Measurements from ENCODE around the gene MST1. TPM values are rescaled to one million over a fixed set of nuclear protein-coding genes. Genes with fewer than 3 reads are reported as not detected.

MST1 gene
- total RNA-seq, 1 donor from 2014 or later: 50.7 TPM

GRCh38 chr3:49652218-49652902 lies 36.9 kb downstream of the MST1 start:
- no peaks in the 10 kb centered on the region for H3K27me3 Mint-ChIP-seq
- H3K36me3 Mint-ChIP-seq: no peaks in the 10 kb centered on the region
- no peak overlapping the region for H3K27ac Mint-ChIP-seq
- no peak for DNase-seq (ENCODE audit: extremely low spot score, unreplicated experiment)
- no peaks in the 10 kb centered on the region for H3K9me3 Mint-ChIP-seq
- H3K4me3 Mint-ChIP-seq: no peak overlapping the region
- TF ChIP-seq, protein P1, sequence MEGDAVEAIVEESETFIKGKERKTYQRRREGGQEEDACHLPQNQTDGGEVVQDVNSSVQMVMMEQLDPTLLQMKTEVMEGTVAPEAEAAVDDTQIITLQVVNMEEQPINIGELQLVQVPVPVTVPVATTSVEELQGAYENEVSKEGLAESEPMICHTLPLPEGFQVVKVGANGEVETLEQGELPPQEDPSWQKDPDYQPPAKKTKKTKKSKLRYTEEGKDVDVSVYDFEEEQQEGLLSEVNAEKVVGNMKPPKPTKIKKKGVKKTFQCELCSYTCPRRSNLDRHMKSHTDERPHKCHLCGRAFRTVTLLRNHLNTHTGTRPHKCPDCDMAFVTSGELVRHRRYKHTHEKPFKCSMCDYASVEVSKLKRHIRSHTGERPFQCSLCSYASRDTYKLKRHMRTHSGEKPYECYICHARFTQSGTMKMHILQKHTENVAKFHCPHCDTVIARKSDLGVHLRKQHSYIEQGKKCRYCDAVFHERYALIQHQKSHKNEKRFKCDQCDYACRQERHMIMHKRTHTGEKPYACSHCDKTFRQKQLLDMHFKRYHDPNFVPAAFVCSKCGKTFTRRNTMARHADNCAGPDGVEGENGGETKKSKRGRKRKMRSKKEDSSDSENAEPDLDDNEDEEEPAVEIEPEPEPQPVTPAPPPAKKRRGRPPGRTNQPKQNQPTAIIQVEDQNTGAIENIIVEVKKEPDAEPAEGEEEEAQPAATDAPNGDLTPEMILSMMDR (conservative IDR thresholded peaks at IDR 0.05): no peak
- H3K4me1 Mint-ChIP-seq (ENCODE audit: unreplicated experiment): peaks cover 5% of the 10 kb centered on the region

- no peaks in the 10 kb centered on the region for H3K36me3 Mint-ChIP-seq
- no peak overlapping the region for H3K27ac Mint-ChIP-seq
- no peaks in the 10 kb centered on the region for H3K27me3 Mint-ChIP-seq
- no peak overlapping the region for H3K4me3 Mint-ChIP-seq
- no peak for DNase-seq (ENCODE audit: extremely low spot score, unreplicated experiment)
- no peaks in the 10 kb centered on the region for H3K9me3 Mint-ChIP-seq
- TF ChIP-seq, protein P1 (conservative IDR thresholded peaks at IDR 0.05): no peak
- peaks cover 5% of the 10 kb centered on the region for H3K4me1 Mint-ChIP-seq (ENCODE audit: unreplicated experiment)
These were observed 38.6 kb downstream of the MST1 start for GRCh38 chr3:49650637-49651036.

GRCh38 chr3:49650177-49650576 lies 39.1 kb downstream of the MST1 start:
- no peak for DNase-seq (ENCODE audit: extremely low spot score, unreplicated experiment)
- Mint-ChIP-seq H3K27me3 (no peaks in the 10 kb centered on the region), H3K4me1 (ENCODE audit: unreplicated experiment) (peaks cover 5% of the 10 kb centered on the region), H3K27ac (no peak overlapping the region), H3K36me3 (no peaks in the 10 kb centered on the region), H3K9me3 (no peaks in the 10 kb centered on the region), H3K4me3 (no peak overlapping the region)
- TF ChIP-seq, protein P1 (conservative IDR thresholded peaks at IDR 0.05): no peak

DNA sequence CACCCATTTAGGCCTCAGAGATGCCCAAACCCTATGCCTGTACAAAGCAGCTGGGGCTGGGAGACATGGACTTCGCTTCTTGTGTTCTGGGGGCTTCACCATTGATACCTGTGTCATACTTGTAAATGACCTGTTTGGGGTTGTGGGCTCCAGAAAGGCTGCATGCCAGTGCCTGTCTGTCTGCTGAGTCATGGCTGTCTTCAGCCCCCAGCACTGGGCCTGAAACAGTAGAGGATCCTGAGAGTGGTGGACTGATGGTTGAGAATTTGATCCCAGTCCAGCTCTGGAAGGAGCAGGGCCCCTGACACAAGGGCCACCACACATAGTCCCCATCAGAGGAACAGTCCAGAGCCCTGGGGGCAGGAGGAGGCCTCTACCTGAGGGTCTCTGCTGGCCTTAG lies 39.7 kb downstream of the MST1 start:
- no peaks in the 10 kb centered on the region for H3K36me3 Mint-ChIP-seq
- no peak overlapping the region for H3K4me3 Mint-ChIP-seq
- no peak for DNase-seq (ENCODE audit: extremely low spot score, unreplicated experiment)
- H3K9me3 Mint-ChIP-seq: no peaks in the 10 kb centered on the region
- no peak overlapping the region for H3K27ac Mint-ChIP-seq
- TF ChIP-seq, protein P1 (conservative IDR thresholded peaks at IDR 0.05): no peak
- no peaks in the 10 kb centered on the region for H3K27me3 Mint-ChIP-seq
- H3K4me1 Mint-ChIP-seq (ENCODE audit: unreplicated experiment): peaks cover 5% of the 10 kb centered on the region

DNA sequence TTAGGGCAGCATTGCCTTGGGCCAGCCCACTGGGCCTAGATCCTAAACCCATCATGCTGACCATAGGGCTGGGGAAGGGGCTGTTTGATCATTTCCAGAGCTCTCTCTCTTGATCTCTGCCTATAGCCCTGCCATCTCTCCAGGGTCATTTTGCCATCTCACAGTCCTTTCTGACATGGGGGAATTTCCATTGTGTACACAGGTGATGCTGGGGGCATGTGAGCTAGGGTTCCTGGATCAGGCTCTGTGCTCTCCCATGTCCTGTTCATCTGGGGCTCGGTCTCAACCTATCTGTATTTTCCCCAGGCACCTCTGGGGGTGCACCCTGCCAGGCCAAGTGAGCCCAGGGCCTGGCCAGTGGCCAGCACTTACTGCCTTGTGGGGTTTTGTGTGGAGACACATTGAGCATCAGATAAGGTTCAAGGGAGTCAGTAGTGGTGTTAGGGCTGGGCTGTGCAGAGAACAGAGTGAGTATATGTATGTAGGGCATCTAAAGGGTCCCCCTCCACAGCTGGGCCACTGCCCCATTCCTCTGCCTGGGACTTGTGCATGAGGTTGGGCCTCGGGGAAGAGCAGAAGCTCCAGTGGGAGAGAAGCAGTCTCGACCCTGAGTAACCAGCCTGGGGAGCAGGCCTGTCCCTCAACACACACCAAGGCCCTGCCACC lies 40.8 kb downstream of the MST1 start:
- Mint-ChIP-seq H3K9me3 (no peaks in the 10 kb centered on the region), H3K27me3 (no peaks in the 10 kb centered on the region), H3K27ac (peak overlapping the region; percentile 57)

More for the DNA sequence above, 40.8 kb downstream of the MST1 start:
- TF ChIP-seq, protein P1 (conservative IDR thresholded peaks at IDR 0.05): no peak
- Mint-ChIP-seq H3K4me1 (ENCODE audit: unreplicated experiment) (peaks cover 5% of the 10 kb centered on the region), H3K4me3 (no peak overlapping the region), H3K36me3 (no peaks in the 10 kb centered on the region)
- DNase-seq (ENCODE audit: extremely low spot score, unreplicated experiment): no peak
